HFFc6 (cell line): ENCODE measurements around the gene PASK. TPM values are rescaled to one million over a fixed set of nuclear protein-coding genes. Genes with fewer than 3 reads are reported as not detected.

Source experiments
- DNase-seq: peaks from one replicate; pipeline ENCODE4 v3.0.0-alpha.2; 2018
- H3K27ac Mint-ChIP-seq: 2 replicates; pipeline ENCODE4 v1.8.0; 2020; ENCODE audit warnings: mild to moderate bottlenecking, mixed read lengths
- H3K27me3 Mint-ChIP-seq: 2 replicates; pipeline ENCODE4 v1.8.0; 2021; ENCODE audit warnings: mild to moderate bottlenecking, moderate library complexity, mixed read lengths; ENCODE audit not compliant: insufficient read depth
- H3K36me3 Mint-ChIP-seq: 2 replicates; pipeline ENCODE4 v1.8.0; 2021; ENCODE audit warnings: low read depth, mixed read lengths
- H3K4me1 Mint-ChIP-seq: 2 replicates; pipeline ENCODE4 v1.8.0; 2020; ENCODE audit warnings: low read depth, mixed read lengths
- H3K4me3 Mint-ChIP-seq: 2 replicates; pipeline ENCODE4 v1.8.0; 2020; ENCODE audit warnings: mild to moderate bottlenecking, moderate library complexity, mixed read lengths
- H3K9me3 Mint-ChIP-seq: 2 replicates; pipeline ENCODE4 v1.8.0; 2020; ENCODE audit warnings: mild to moderate bottlenecking, mixed read lengths
- total RNA-seq, 6 experiments: library from RNA; stranded (reverse); fragmentation: NEBNext Ultra II Directional; extraction: Animal tissue kit (Norgen Biotek cat#: 25700); gene quantifications; 2 replicates in 1 of 6; 3 replicates in 5 of 6; pipeline ENCODE4 v1.2.3, GENCODE V29; 2021
- TF ChIP-seq, protein P1 (sequence below): fragments of 200-600 bp; sonication (generic); IDR thresholded peaks from 2 replicates; pipeline ENCODE4 v1.5.0; 2021; ENCODE audit warnings: antibody characterized with exemption, mild to moderate bottlenecking

Gene PASK
- total RNA-seq, 6 experiments from 2014 or later: 3.3 to 7.1 (median 6.0) TPM

DNA sequence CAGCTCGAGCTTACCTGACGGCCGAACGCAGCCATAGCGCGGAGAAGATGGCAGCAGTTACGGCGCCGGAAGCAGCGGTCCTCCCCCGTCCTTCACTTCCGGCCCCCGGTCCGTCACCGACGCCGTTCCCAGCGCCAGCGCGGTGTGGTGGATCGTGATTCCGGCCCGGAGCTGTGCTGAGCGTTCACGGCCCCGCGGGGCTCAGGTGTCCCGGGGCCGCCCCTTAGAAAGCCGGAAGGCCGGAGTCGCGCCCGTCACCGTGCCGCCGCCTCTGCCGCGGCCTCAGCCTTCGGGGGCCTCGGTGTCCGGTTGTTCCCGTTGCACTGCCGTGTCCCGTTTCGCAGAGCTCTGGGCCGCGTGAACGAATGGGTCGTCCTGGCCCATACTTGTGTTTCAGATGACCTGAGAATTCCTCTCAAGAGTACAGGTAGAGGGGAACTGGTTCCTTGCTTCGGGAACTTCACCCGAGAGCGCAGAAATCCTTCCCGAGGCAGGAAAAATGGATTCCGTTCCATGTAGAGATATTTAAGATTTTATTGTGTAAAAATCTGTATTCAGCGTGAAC, 47.0 kb downstream of the PASK start, which contains the start of gene MTERF4:
Gene MTERF4 (minus strand): TSS at position 49 of the 565 bp plus-strand sequence. CDS start 14 bp downstream, at position 35.
- H3K27ac Mint-ChIP-seq: peak within 1 kb of the TSS; percentile 92
- peaks cover 18% of the 10 kb centered on the region for H3K36me3 Mint-ChIP-seq
- H3K9me3 Mint-ChIP-seq: no peaks in the 10 kb centered on the region
- TF ChIP-seq, protein P1, sequence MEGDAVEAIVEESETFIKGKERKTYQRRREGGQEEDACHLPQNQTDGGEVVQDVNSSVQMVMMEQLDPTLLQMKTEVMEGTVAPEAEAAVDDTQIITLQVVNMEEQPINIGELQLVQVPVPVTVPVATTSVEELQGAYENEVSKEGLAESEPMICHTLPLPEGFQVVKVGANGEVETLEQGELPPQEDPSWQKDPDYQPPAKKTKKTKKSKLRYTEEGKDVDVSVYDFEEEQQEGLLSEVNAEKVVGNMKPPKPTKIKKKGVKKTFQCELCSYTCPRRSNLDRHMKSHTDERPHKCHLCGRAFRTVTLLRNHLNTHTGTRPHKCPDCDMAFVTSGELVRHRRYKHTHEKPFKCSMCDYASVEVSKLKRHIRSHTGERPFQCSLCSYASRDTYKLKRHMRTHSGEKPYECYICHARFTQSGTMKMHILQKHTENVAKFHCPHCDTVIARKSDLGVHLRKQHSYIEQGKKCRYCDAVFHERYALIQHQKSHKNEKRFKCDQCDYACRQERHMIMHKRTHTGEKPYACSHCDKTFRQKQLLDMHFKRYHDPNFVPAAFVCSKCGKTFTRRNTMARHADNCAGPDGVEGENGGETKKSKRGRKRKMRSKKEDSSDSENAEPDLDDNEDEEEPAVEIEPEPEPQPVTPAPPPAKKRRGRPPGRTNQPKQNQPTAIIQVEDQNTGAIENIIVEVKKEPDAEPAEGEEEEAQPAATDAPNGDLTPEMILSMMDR: no peak
- no peaks in the 10 kb centered on the region for H3K27me3 Mint-ChIP-seq
- DNase-seq: peak; percentile 72
- peaks cover 6% of the 10 kb centered on the region; the same call in 1 of the 2 replicates for H3K4me1 Mint-ChIP-seq
- peak within 1 kb of the TSS; percentile 97 for H3K4me3 Mint-ChIP-seq

DNA sequence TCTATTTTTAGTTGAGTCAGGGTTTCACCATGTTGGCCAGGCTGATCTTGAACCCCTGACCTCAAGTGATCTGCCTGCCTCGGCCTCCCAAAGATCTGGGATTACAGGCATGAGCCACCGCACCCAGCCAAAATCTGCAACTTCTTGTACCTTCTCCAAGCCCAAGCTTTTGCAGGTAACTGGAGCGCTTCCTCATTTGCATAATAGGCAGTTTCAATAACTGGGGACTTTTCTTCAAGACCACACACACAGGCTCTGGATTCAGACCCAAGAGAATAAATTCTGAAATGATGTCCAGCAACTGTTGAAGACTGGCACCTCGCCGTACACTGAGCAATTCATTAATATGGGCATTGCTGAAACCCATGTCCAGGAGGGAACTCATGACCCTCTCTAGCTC, 50.0 kb downstream of the PASK start:
- Mint-ChIP-seq H3K36me3 (peaks cover 26% of the 10 kb centered on the region), H3K9me3 (no peaks in the 10 kb centered on the region), H3K27ac (no peak overlapping the region), H3K4me3 (no peak overlapping the region), H3K4me1 (peaks cover 6% of the 10 kb centered on the region; the same call in 1 of the 2 replicates), H3K27me3 (no peaks in the 10 kb centered on the region)
- DNase-seq: no peak
- TF ChIP-seq, protein P1: no peak

DNA sequence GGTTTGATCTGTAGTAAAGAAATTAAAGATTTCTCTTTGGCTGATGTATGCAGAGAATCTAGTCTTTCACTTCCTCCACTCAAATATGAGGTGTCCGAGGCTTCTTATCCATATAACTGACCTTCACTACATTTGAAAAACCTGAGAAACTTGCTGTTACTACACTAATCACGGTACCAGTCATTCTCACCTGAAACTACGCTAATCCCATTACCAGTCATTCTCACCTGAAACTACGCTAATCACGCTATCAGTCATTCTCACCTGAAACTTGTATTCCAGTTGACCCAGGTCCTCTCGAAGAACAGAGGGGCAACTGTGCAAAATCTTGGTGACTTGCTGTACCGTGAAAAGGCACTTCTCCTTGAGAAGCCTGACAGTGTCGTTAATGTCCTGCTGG, 52.3 kb downstream of the PASK start:
- TF ChIP-seq, protein P1: no peak
- H3K36me3 Mint-ChIP-seq: peaks cover 26% of the 10 kb centered on the region
- no peak overlapping the region for H3K4me3 Mint-ChIP-seq
- DNase-seq: no peak
- H3K4me1 Mint-ChIP-seq: peaks cover 8% of the 10 kb centered on the region; the same call in 1 of the 2 replicates
- H3K27me3 Mint-ChIP-seq: peaks cover 2% of the 10 kb centered on the region; the same call in 1 of the 2 replicates
- no peaks in the 10 kb centered on the region for H3K9me3 Mint-ChIP-seq
- no peak overlapping the region for H3K27ac Mint-ChIP-seq

DNA sequence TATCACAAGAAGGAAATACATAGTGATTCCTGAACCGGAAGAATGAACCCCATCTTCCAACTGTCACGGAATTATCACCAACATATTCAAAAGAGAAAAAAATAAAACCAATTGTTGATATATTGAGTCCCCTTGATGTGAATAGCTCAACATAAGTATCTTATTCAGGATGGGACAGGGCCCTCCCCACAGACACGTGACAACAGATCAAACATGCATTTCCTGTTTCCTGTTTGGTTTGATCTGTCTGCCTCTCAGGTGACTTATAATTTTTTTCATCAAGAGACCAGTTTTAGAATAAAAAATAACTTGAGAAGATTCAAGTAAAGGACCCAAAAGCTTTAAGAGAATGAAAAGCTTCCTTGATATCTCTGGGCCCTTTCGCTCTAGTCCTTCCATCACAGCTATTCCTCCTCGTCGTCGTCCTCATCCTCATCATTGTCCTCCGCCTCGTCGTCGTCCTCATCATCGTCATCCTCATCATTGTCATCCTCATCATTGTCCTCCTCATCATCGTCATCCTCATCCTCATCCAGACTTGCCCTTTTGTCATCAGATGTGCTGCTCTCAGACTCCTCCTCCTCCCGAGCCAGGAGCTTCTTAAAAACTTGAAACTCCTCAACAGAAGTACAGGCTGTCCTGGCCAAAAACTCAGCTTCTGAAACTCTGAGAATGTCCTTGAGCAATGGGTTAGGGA, 53.5 kb downstream of the PASK start:
- TF ChIP-seq, protein P1: no peak
- no peak overlapping the region for H3K27ac Mint-ChIP-seq
- H3K4me1 Mint-ChIP-seq: peaks cover 8% of the 10 kb centered on the region; the same call in 1 of the 2 replicates
- no peaks in the 10 kb centered on the region for H3K9me3 Mint-ChIP-seq
- H3K27me3 Mint-ChIP-seq: peaks cover 2% of the 10 kb centered on the region; the same call in 1 of the 2 replicates
- peaks cover 26% of the 10 kb centered on the region for H3K36me3 Mint-ChIP-seq
- no peak overlapping the region for H3K4me3 Mint-ChIP-seq
- no peak for DNase-seq

DNA sequence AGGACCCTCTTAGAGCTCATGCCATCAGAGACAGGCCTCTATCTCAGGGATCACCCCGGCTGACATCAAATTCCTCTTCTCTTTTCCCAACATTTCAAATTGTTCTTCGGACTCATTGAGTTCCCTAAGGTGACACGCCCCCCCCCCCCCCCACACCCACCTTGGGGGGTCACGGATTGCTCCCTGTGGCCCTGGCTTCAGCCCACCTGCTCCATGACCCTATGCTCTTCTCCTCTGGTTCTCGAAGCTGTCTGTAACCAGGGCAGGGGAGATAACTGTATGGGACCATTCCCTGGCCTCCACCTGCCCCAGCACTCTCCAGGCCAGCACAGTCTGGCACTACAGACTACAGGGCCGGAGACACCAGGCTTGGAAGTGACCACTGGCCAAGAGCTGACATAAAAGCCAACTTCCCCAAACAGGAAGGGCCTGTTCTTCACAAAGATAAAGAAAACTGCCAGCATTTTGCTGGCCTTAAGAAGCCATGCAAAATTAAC, 54.3 kb downstream of the PASK start:
- Mint-ChIP-seq H3K9me3 (no peaks in the 10 kb centered on the region), H3K4me1 (peaks cover 8% of the 10 kb centered on the region; the same call in 1 of the 2 replicates), H3K36me3 (peaks cover 26% of the 10 kb centered on the region), H3K27ac (no peak overlapping the region), H3K27me3 (peaks cover 2% of the 10 kb centered on the region; the same call in 1 of the 2 replicates), H3K4me3 (no peak overlapping the region)
- DNase-seq: no peak
- TF ChIP-seq, protein P1: no peak
